ENCODE data around the gene F2RL3.
"Not testable (repeated sequence)": the region's sequence is repeated elsewhere in the genome, so short reads cannot be mapped to it uniquely, and the experiment has no call there.

Gene F2RL3

GRCh38 chr19:16874978-16875299 is 13.9 kb upstream of the F2RL3 start:
- DNase-seq (ENCODE audit: low spot score), result not testable (repeated sequence)

DNA sequence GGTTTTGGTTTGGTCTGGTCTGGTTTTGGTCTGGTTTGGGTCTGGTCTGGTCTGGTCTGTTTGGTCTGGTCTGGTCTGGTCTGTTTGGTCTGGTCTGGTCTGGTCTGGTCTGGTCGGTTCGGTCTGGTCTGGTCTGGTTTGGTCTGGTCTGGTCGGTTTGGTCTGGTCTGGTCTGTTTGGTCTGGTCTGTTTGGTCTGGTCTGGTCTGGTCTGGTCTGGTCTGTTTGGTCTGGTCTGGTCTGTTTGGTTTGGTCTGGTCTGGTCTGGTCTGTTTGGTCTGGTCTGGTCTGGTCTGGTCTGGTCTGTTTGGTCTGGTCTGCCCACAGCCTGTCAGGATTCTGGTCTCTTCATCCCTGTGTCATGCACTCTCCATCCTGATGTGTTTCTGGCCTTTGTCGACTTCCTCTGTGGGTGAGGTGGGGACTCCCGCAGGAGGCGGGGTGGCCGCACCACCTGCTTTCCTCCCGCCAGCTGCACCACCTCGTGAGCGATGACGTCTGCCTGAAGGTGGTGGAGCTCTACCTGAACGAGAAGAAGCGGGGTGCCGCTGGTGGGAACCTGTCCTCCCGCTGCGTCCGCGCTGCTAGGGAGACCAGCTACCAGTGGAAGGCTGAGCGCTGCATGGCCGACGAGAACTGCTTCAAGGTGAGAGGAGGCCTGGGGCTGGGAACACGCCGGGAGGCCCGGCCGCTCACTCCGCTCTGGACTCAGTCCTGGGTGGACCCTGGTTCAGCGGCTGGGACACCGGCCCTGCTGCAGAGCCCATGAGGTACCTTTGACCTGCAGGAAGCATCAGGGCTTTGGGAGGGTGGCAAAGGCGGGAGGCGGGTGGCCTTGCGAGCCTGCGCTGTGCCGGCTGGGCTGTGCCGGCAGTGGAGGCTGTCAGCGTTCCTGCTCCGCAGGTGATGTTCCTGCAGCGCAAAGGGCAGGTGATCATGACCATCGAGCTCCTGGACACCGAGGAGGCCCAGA is 12.9 kb upstream of the F2RL3 start:
- DNase-seq (ENCODE audit: low spot score), result no peak

DNA sequence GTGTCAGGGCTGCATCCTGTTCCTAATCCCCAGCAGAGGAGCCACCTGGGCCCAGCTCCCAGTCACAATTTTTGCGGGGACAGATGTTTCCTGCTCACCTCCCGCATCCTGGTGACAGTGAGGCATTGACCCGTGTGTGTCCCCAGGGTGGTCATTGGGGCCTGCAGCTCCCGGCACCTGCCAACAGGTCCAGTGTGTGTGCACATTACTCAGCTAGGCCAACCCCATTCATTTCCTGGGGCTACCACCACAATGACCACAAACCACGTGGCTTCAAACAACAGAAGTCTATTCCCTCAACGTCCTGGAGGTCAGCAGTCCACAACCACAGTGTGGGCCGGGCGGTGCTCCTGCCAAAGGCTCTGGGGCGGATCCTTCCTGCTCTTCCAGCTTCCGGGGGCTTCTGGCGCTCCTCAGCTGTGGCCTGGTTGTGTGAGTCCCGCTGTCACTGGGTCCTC is 11.9 kb upstream of the F2RL3 start:
- DNase-seq (ENCODE audit: low spot score), result no peak

GRCh38 chr19:16877581-16877980 is 11.2 kb upstream of the F2RL3 start:
- no peak for DNase-seq (ENCODE audit: low spot score)

DNA sequence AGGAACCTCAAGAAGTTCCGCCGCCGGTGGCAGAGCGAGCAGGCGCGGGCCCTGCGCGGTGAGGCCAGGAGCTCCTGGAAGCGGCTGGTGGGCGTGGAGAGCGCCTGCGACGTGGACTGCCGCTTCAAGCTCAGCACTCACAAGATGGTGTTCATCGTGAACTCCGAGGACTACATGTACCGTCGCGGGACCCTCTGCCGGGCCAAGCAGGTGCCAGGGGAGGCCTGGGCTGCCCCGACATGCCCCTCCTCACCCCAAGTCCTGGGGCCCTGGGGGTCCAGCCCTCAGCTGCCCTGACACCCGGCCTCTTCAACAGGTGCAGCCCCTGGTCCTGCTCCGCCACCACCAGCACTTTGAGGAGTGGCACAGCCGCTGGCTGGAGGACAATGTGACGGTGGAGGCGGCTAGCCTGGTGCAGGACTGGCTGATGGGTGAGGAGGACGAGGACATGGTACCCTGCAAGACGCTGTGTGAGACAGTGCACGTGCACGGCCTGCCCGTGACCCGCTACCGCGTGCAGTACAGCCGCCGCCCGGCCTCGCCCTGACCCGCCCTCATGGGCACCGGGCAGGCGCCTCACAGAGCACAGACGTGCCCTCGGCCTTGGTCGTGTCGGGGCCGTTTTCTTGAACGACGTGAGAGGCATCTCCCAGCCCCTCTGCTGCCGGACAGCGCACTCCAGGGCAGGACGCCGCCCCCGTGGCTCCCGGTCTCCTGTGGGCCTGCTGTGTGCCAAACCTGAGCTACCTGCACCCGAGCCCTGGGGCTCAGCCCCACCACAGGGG is 10.4 kb upstream of the F2RL3 start:
- no peak for DNase-seq (ENCODE audit: low spot score)

- no peak for DNase-seq (ENCODE audit: low spot score)
Measured at GRCh38 chr19:16880884-16881554, 7.8 kb upstream of the F2RL3 start.

GRCh38 chr19:16882146-16882545 is 6.7 kb upstream of the F2RL3 start:
- no peak for DNase-seq (ENCODE audit: low spot score)

- DNase-seq (ENCODE audit: low spot score), result no peak
Measured at GRCh38 chr19:16883522-16883921, 5.3 kb upstream of the F2RL3 start.

DNA sequence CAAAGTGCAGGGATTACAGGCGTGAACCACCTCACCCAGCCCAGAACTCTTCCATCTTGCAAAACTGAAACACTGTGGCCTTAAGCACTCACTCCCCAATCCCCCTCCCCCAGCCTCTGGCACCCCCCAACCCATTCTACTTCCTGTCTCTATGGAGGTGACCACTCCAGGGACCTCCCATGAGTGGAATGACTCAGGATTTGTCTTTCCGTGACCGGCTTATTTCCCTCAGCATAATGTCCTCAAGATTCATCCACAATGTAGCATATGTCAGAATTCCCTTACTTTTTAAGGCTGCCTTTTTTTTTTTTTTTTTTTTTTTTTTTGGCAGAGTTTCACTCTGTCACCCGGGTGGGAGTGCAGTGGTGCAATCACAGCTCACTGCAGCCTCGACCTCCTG is 3.6 kb upstream of the F2RL3 start:
- DNase-seq (ENCODE audit: low spot score), result no peak

GRCh38 chr19:16886305-16886880 is 2.4 kb upstream of the F2RL3 start:
- peak; percentile 68 for DNase-seq (ENCODE audit: low spot score)

- DNase-seq (ENCODE audit: low spot score), result no peak
Measured at GRCh38 chr19:16887353-16888265, 1.2 kb upstream of the F2RL3 start.

DNA sequence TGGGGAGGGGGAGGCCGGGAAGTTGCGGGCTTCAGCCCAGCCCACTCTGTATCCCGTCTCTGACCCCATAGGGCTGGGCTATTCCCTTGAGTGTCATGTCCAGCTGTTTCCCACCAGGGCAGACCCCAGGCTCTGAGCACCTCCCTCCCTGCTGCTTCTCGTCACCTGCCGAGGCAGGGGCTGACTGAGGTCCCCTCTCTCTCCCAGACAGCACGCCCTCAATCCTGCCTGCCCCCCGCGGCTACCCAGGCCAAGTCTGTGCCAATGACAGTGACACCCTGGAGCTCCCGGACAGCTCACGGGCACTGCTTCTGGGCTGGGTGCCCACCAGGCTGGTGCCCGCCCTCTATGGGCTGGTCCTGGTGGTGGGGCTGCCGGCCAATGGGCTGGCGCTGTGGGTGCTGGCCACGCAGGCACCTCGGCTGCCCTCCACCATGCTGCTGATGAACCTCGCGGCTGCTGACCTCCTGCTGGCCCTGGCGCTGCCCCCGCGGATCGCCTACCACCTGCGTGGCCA is 625 bp downstream of the F2RL3 start:
- peak; percentile 24 for DNase-seq (ENCODE audit: low spot score)

DNA sequence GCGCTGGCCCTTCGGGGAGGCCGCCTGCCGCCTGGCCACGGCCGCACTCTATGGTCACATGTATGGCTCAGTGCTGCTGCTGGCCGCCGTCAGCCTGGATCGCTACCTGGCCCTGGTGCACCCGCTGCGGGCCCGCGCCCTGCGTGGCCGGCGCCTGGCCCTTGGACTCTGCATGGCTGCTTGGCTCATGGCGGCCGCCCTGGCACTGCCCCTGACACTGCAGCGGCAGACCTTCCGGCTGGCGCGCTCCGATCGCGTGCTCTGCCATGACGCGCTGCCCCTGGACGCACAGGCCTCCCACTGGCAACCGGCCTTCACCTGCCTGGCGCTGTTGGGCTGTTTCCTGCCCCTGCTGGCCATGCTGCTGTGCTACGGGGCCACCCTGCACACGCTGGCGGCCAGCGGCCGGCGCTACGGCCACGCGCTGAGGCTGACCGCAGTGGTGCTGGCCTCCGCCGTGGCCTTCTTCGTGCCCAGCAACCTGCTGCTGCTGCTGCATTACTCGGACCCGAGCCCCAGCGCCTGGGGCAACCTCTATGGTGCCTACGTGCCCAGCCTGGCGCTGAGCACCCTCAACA is 1.2 kb downstream of the F2RL3 start:
- DNase-seq (ENCODE audit: low spot score), result no peak

DNA sequence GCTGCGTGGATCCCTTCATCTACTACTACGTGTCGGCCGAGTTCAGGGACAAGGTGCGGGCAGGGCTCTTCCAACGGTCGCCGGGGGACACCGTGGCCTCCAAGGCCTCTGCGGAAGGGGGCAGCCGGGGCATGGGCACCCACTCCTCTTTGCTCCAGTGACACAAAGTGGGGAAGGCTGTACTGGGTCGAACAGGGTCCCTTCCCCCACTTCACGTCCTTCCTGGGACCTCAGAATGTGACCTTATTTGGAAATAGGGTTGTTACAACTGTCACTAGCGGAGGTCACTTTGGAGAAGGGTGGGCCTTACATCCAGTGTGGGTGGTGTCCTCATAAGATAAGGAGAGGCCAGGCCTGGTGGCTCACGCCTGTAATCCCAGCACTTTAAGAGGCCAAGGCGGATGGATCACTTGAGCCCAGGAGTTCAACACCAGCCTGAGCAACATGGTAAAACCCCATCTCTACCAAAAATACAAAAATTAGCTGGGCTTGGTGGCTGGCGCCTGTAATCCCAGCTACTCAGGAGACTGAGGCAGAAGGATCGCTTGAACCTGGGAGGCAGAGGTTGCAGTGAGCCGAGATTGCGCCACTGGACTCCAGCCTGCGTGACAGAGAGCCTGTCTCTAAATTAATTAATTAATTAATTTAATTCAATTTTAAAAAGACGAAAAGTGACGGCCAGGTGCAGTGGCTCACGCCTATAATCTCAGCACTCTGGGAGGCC is 1.8 kb downstream of the F2RL3 start:
- DNase-seq (ENCODE audit: low spot score), result no peak

DNA sequence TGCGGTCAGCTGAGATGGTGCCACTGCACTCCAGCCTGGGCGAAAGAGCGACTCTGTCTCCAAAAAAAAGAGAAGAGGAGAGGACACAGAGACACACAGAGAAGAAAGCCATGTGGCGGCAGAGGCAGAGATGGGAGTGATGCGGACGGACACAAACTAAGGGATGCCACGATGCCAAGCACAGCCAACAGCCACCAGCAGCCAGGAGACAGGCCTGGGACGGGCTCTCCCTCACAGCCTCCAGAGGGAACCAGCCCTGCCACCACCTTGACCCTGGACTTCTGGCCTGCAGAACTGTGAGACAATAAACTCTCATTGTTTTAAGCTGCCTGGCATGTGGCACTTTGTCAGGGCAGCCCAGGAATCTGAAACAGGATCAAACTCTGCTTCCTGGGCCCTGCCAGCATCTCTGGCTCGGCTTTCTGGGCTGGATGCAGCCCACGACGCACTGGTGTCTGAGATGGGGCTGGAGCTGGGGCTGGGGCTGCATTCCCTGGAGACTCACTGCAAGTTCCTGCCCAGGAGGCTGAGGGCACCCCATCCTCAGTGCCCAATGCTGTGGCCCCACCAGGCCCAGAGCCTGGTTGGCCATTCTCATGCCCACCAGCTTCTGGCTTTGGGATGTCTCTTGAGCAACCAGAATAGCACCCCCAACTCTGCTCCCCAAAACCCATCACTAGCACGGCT is 3.0 kb downstream of the F2RL3 start:
- DNase-seq (ENCODE audit: low spot score), result no peak

GRCh38 chr19:16892436-16892835 is 3.6 kb downstream of the F2RL3 start:
- DNase-seq (ENCODE audit: low spot score), result no peak

DNA sequence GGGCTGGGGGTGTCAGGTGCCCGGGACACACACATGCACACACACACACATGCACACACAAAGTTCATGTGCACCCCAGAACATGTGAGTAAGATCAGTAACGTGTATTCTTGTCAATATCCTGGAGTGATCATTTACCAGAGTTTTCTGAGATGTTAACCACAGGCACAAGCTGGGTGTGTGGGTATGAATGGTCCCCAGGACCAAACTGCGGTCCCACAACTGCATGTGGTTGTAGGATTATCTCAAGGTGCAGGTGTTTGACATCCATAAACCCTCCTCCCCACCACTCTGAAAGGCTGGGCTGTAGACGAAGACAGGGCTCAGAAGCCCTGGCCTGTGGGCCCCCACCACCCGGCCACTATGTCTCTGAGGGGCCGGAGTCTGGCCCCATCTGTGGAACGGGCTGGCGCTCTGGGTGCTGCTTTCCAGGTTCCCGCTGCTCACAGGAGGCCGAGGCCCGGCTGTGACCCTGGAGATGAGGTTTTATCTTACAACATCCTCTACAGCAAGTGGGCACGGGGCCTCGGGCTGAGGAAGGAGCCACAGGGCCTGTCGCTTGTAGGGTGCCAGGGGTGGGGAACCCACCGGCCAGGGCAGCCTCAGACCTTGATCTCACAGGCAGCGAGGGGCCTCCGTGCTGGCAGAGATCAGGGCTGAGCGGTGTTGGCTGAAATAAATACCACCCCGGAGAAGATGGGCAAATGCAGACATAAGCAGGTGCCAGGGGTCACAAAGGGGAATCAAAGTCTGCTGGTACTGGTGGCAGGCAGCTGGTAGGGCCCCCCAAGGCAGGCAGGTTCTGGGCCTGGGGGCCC is 4.3 kb downstream of the F2RL3 start:
- DNase-seq (ENCODE audit: low spot score), result no peak

- DNase-seq (ENCODE audit: low spot score), result no peak
Measured at GRCh38 chr19:16893686-16893989, 4.8 kb downstream of the F2RL3 start.

GRCh38 chr19:16894080-16894479 is 5.3 kb downstream of the F2RL3 start:
- DNase-seq (ENCODE audit: low spot score), result no peak

All from AG20443 (cell line).